GM18907 (cell line): ENCODE measurements around the gene REXO5.

Experiments used
- ATAC-seq: cut with Tn5 transposase; IDR thresholded peaks from one replicate; pipeline ENCODE4 v1.9.1; 2021; ENCODE audit warnings: mild to moderate bottlenecking, moderate library complexity; ENCODE audit not compliant: unreplicated experiment

REXO5 gene

GRCh38 chr16:20871941-20872815 lies 65.9 kb downstream of the REXO5 start:
- no peak for ATAC-seq

GRCh38 chr16:20873331-20873730 lies 67.0 kb downstream of the REXO5 start:
- no peak for ATAC-seq

- ATAC-seq = no peak
Observed at GRCh38 chr16:20874088-20874581, 67.8 kb downstream of the REXO5 start.

GRCh38 chr16:20875355-20875650 lies 69.0 kb downstream of the REXO5 start:
- no peak for ATAC-seq

- ATAC-seq = peak; percentile 11
Observed at GRCh38 chr16:20878682-20879147, 72.4 kb downstream of the REXO5 start.

- peak; percentile 36 for ATAC-seq
Observed at GRCh38 chr16:20879175-20880040, 73.1 kb downstream of the REXO5 start.

- ATAC-seq = no peak
Observed at GRCh38 chr16:20880867-20881502, 74.7 kb downstream of the REXO5 start.

- ATAC-seq = no peak
Observed at GRCh38 chr16:20881503-20881878, 75.2 kb downstream of the REXO5 start.

- no peak for ATAC-seq
Observed at GRCh38 chr16:20883554-20884239, 77.4 kb downstream of the REXO5 start.

- ATAC-seq = no peak
Observed at GRCh38 chr16:20884240-20884556, 77.9 kb downstream of the REXO5 start.

- no peak for ATAC-seq
Observed at GRCh38 chr16:20886320-20886719, 80.0 kb downstream of the REXO5 start.

- no peak for ATAC-seq
Observed at GRCh38 chr16:20887207-20887606, 80.9 kb downstream of the REXO5 start.

GRCh38 chr16:20889625-20890275 lies 83.4 kb downstream of the REXO5 start:
- no peak for ATAC-seq

- ATAC-seq = no peak
Observed at GRCh38 chr16:20894388-20894787, 88.1 kb downstream of the REXO5 start.

- ATAC-seq = no peak
Observed at GRCh38 chr16:20897253-20897897, 91.0 kb downstream of the REXO5 start.

GRCh38 chr16:20897922-20898321 lies 91.6 kb downstream of the REXO5 start:
- ATAC-seq = no peak

GRCh38 chr16:20899071-20899470 lies 92.7 kb downstream of the REXO5 start:
- no peak for ATAC-seq
